Measurements from ENCODE around the gene RTN4. TPM values are rescaled to one million over a fixed set of nuclear protein-coding genes. Genes with fewer than 3 reads are reported as not detected.

Gene RTN4
- total and polyA plus RNA-seq, 10 donors: 55.2 to 215 (median 155) TPM

- H3K27ac ChIP-seq: no peak overlapping the region
- no peak overlapping the region for H3K4me3 ChIP-seq
- H3K36me3 ChIP-seq: no peaks in the 10 kb centered on the region
- TF ChIP-seq CTCF (IDR thresholded peaks at IDR 0.05 in 8 of 11, conservative IDR thresholded peaks at IDR 0.05 in 3 of 11): no peak
- no peak for TF ChIP-seq POLR2A (IDR thresholded peaks at IDR 0.05)
- no peak for TF ChIP-seq POLR2AphosphoS5 (IDR thresholded peaks at IDR 0.05)
- DNase-seq: no peak
- no peaks in the 10 kb centered on the region for H3K9me3 ChIP-seq
- intact Hi-C loops (cut with DNase I; ENCODE audit: low total_unique reads): no loop called here
- H3K4me1 ChIP-seq: no peaks in the 10 kb centered on the region
- H3K27me3 ChIP-seq (replicated peaks in 1 of 7): no peaks in the 10 kb centered on the region
- 80 to 89% (median 84%) methylated on average over 12 of the region's 12 CpGs for WGBS, 5 donors
Observed at GRCh38 chr2:54948120-54948519, 102.1 kb downstream of the RTN4 start.

- Histone ChIP-seq H3K27ac (no peak overlapping the region), H3K4me1 (no peaks in the 10 kb centered on the region), H3K4me3 (no peak overlapping the region), H3K36me3 (no peaks in the 10 kb centered on the region), H3K9me3 (no peaks in the 10 kb centered on the region), H3K27me3 (replicated peaks in 1 of 7) (no peaks in the 10 kb centered on the region)
- 92 to 95% (median 94%) methylated on average over 9 of the region's 9 CpGs for WGBS, 5 donors
- intact Hi-C loops (cut with DNase I; ENCODE audit: low total_unique reads): no loop called here
- no peak for DNase-seq
- TF ChIP-seq POLR2A (IDR thresholded peaks at IDR 0.05): no peak
- TF ChIP-seq POLR2AphosphoS5 (IDR thresholded peaks at IDR 0.05): no peak
- no peak for TF ChIP-seq CTCF (IDR thresholded peaks at IDR 0.05 in 8 of 11, conservative IDR thresholded peaks at IDR 0.05 in 3 of 11)
Observed at GRCh38 chr2:54947646-54948045, 102.6 kb downstream of the RTN4 start.

GRCh38 chr2:54947136-54947535 lies 103.1 kb downstream of the RTN4 start:
- Histone ChIP-seq H3K4me3 (no peak overlapping the region), H3K9me3 (no peaks in the 10 kb centered on the region), H3K27me3 (replicated peaks in 1 of 7) (no peaks in the 10 kb centered on the region), H3K27ac (no peak overlapping the region), H3K4me1 (no peaks in the 10 kb centered on the region), H3K36me3 (no peaks in the 10 kb centered on the region)
- DNase-seq: no peak
- TF ChIP-seq POLR2A (IDR thresholded peaks at IDR 0.05): no peak
- no peak for TF ChIP-seq POLR2AphosphoS5 (IDR thresholded peaks at IDR 0.05)
- no peak for TF ChIP-seq CTCF (IDR thresholded peaks at IDR 0.05 in 8 of 11, conservative IDR thresholded peaks at IDR 0.05 in 3 of 11)
- 86 to 93% (median 91%) methylated on average over 11 of the region's 11 CpGs for WGBS, 5 donors
- intact Hi-C loops (cut with DNase I; ENCODE audit: low total_unique reads): no loop called here

- Histone ChIP-seq H3K27ac (no peak overlapping the region), H3K36me3 (no peaks in the 10 kb centered on the region), H3K9me3 (no peaks in the 10 kb centered on the region), H3K4me3 (no peak overlapping the region), H3K27me3 (replicated peaks in 1 of 7) (no peaks in the 10 kb centered on the region), H3K4me1 (no peaks in the 10 kb centered on the region)
- 89 to 94% (median 92%) methylated on average over 9 of the region's 9 CpGs for WGBS, 5 donors
- TF ChIP-seq POLR2A (IDR thresholded peaks at IDR 0.05) (no peak), CTCF (IDR thresholded peaks at IDR 0.05 in 8 of 11, conservative IDR thresholded peaks at IDR 0.05 in 3 of 11) (no peak), POLR2AphosphoS5 (IDR thresholded peaks at IDR 0.05) (no peak)
- DNase-seq: no peak
- intact Hi-C loops (cut with DNase I; ENCODE audit: low total_unique reads): no loop called here
Observed at GRCh38 chr2:54946220-54946805, 103.9 kb downstream of the RTN4 start.

All from spleen (tissue), 11 donors.